ENCODE measurements around the gene PRR18. TPM values are rescaled to one million over a fixed set of nuclear protein-coding genes. Genes with fewer than 3 reads are reported as not detected.
A peak's percentile ranks its signal among the peaks of the same experiment; 100 is the strongest.

PRR18 gene
- total and polyA plus RNA-seq, 9 of the 15 experiments (the other 6 are each of a cell fraction or from before 2014, with no cell fraction given) = not detected

GRCh38 chr6:166346965-166347364 is 38.8 kb upstream of the PRR18 start:
- no peaks in the 10 kb centered on the region for H4K20me1 ChIP-seq (replicated peaks; ENCODE audit: control insufficient read depth, insufficient read depth, low read length)
- peaks cover 5 to 10% of the 10 kb centered on the region in 2 experiments; a peak in 3 of 5 replicates for H3K4me1 ChIP-seq (replicated peaks in 1 of 2; ENCODE audit: control insufficient read depth in 2 of 2, insufficient read depth in 2 of 2, low read length in 2 of 2)
- no peak for DNase-seq (ENCODE audit: extremely low read depth in 1 of 4, low spot score in 3 of 4)
- no peak for ATAC-seq
- ChIA-PET POLR2A (interaction anchor here (0.7 to 1.5 kb wide), 4 partner anchors 9 to 287 kb away, joined by 3 to 4 read pairs (median 4); no protein-coding TSS in a partner anchor), CTCF (ENCODE audit: low intra/inter-chr PET ratio) (no interaction called here)
- H3K79me2 ChIP-seq (ENCODE audit: control insufficient read depth, insufficient read depth, low read length) = peaks cover 15% of the 10 kb centered on the region
- H3K27me3 ChIP-seq (ENCODE audit: control insufficient read depth in 2 of 2, insufficient read depth in 2 of 2, low read length in 2 of 2) = no peaks in the 10 kb centered on the region
- in situ Hi-C loops (cut with MboI) = no loop called here
- H2AFZ ChIP-seq (ENCODE audit: low read depth, low read length) = no peak overlapping the region
- no peak overlapping the region for H3K9ac ChIP-seq (ENCODE audit: insufficient read depth in 1 of 2, low read depth in 2 of 2, low read length in 2 of 2)
- FAIRE-seq = no peak
- BruUV-seq (replicated peaks) = no TSS peak
- intact Hi-C loops (cut with micrococcal nuclease) = no loop called here
- no peaks in the 10 kb centered on the region; the same call in 2 of the 3 replicates for H3K36me3 ChIP-seq (ENCODE audit: control insufficient read depth, insufficient read depth, low read length)
- no peak overlapping the region for H3K4me2 ChIP-seq (ENCODE audit: insufficient read depth, low read length)
- H3K9me1 ChIP-seq (ENCODE audit: control insufficient read depth, insufficient read depth, low read length) = no peaks in the 10 kb centered on the region
- no peak overlapping the region for H3K27ac ChIP-seq (ENCODE audit: extremely low read depth, low read depth, low read length)
- peaks cover 6% of the 10 kb centered on the region; the same call in 1 of the 2 replicates for H3K9me3 ChIP-seq (replicated peaks; ENCODE audit: control insufficient read depth, insufficient read depth, low read depth, low read length)
- H3K4me3 ChIP-seq = no peak overlapping the region
- no peak for TF ChIP-seq HMG20A (CRISPR knock-in tag; conservative IDR thresholded peaks at IDR 0.05)
- TF ChIP-seq PCBP2 (IDR thresholded peaks at IDR 0.05; ENCODE audit: low read depth, low read length, poor library complexity, severe bottlenecking) = no peak
- no peak for TF ChIP-seq ZNF354B (CRISPR knock-in tag; IDR thresholded peaks at IDR 0.05)
- TF ChIP-seq CBFA2T3 (IDR thresholded peaks at IDR 0.05) = no peak
- no peak for TF ChIP-seq TAF1 (IDR thresholded peaks at IDR 0.05; ENCODE audit: control insufficient read depth, extremely low read depth, insufficient read depth, low read length, severe bottlenecking)
- peak; percentile 13; the same call in 1 of the 2 replicates for TF ChIP-seq MTA2 (IDR thresholded peaks at IDR 0.05; ENCODE audit: low read depth)
- no peak for TF ChIP-seq NCOA1 (IDR thresholded peaks at IDR 0.05; ENCODE audit: low read depth)
- TF ChIP-seq MXI1 (IDR thresholded peaks at IDR 0.05; ENCODE audit: low read depth, low read length) = no peak
- no peak for TF ChIP-seq ZBTB17 (CRISPR knock-in tag; IDR thresholded peaks at IDR 0.05)
- no peak for TF ChIP-seq ZNF280B (CRISPR knock-in tag; IDR thresholded peaks at IDR 0.05)
- peak; percentile 90 for TF ChIP-seq ELF4 (CRISPR knock-in tag; IDR thresholded peaks at IDR 0.05)
- TF ChIP-seq ARID1B (IDR thresholded peaks at IDR 0.05) = 0 out of 2 replicates have a peak, but pooled peaks have one; percentile 17
- no peak for TF ChIP-seq TBP (optimal IDR thresholded peaks at IDR 0.05; ENCODE audit: low read depth, low read length)
- TF ChIP-seq ZNF778 (CRISPR knock-in tag; IDR thresholded peaks at IDR 0.05) = no peak
- no peak for TF ChIP-seq FOSL1 (tag; conservative IDR thresholded peaks at IDR 0.05)
- TF ChIP-seq THRB (CRISPR knock-in tag; conservative IDR thresholded peaks at IDR 0.05) = 0 out of 2 replicates have a peak, but pooled peaks have one; percentile 62
- TF ChIP-seq KLF16 (IDR thresholded peaks at IDR 0.05) = no peak
- no peak for TF ChIP-seq ZFX (CRISPR knock-in tag; IDR thresholded peaks at IDR 0.05)
- no peak for TF ChIP-seq SIN3B (IDR thresholded peaks at IDR 0.05; ENCODE audit: low read depth)
- peak; percentile 63; the same call in 1 of the 2 replicates for TF ChIP-seq OTX1 (CRISPR knock-in tag; IDR thresholded peaks at IDR 0.05)
- TF ChIP-seq HSF4 (CRISPR knock-in tag; IDR thresholded peaks at IDR 0.05; ENCODE audit: borderline replicate concordance) = no peak

All from K562 (cell line).